ENCODE data around the gene FER1L5.

GRCh38 chr2:96726131-96726530, 83.6 kb downstream of the FER1L5 start:
- TF ChIP-seq CTCF (conservative IDR thresholded peaks at IDR 0.05 in 1 of 2, IDR thresholded peaks at IDR 0.05 in 1 of 2; ENCODE audit: low read depth in 1 of 2, low read length in 2 of 2) (no peak), EZH2 (IDR thresholded peaks at IDR 0.05; ENCODE audit: low read length, missing control alignments) (no peak)

Data from fibroblast of lung (primary cell).